H1 (cell line): ENCODE results near the gene TYW1B. TPM values are rescaled to one million over a fixed set of nuclear protein-coding genes. Genes with fewer than 3 reads are reported as not detected.

Experiments
- CTCF ChIA-PET: fragments of 300-600 bp; sonication (Branson Sonifier 250); formaldehyde crosslinking; loops from one replicate; lab custom pipeline; 2021; ENCODE audit not compliant: partially characterized antibody; lab: Charles Lee
- POLR2A ChIA-PET: fragments of 300-600 bp; sonication (Branson Sonifier 250); formaldehyde crosslinking; loops from one replicate; lab custom pipeline; 2021; ENCODE audit warnings: inconsistent platforms; ENCODE audit not compliant: partially characterized antibody; lab: Charles Lee
- DNase-seq, 2 experiments: peaks; one replicate each; pipeline versions ENCODE4 v3.0.0 to v3.0.0-alpha.2; 2010 to 2022; ENCODE audit warnings: low spot score in 2 of 2, low read depth in 1 of 2, mixed read lengths in 1 of 2
- FAIRE-seq: peaks from 2 replicates; lab custom pipeline; 2011; peaks lifted over from hg19 to GRCh38; lab: Jason Lieb, UNC
- H2AFZ ChIP-seq: 2 replicates; pipeline ENCODE4 v1.8.1; 2012; ENCODE audit warnings: low read length, inconsistent platforms
- H2AK5ac ChIP-seq: 2 replicates; pipeline ENCODE4 v1.6.1; 2013; ENCODE audit warnings: low read depth, low read length
- H2BK120ac ChIP-seq: replicated peaks from 2 replicates; pipeline ENCODE3; 2013; ENCODE audit warnings: low read depth, low read length, inconsistent platforms
- H2BK12ac ChIP-seq: 2 replicates; pipeline ENCODE4 v1.6.1; 2013; ENCODE audit warnings: low read depth, low read length
- H2BK15ac ChIP-seq: 2 replicates; pipeline ENCODE4 v1.6.1; 2013; ENCODE audit warnings: low read length
- H2BK20ac ChIP-seq: 2 replicates; pipeline ENCODE4 v1.6.1; 2013; ENCODE audit warnings: low read length
- H2BK5ac ChIP-seq: 2 replicates; pipeline ENCODE4 v1.6.1; 2013; ENCODE audit warnings: low read depth, low read length
- H3K14ac ChIP-seq: 2 replicates; pipeline ENCODE4 v1.6.1; 2013; ENCODE audit warnings: inconsistent platforms; ENCODE audit not compliant: insufficient read length
- H3K18ac ChIP-seq: 2 replicates; pipeline ENCODE4 v1.6.1; 2013; ENCODE audit warnings: low read length; ENCODE audit errors: extremely low read depth
- H3K23ac ChIP-seq: 2 replicates; pipeline ENCODE4 v1.6.1; 2013; ENCODE audit warnings: inconsistent platforms; ENCODE audit not compliant: insufficient read length
- H3K23me2 ChIP-seq: 2 replicates; pipeline ENCODE4 v1.6.1; 2013; ENCODE audit warnings: low read depth, low read length
- H3K27ac ChIP-seq: 2 replicates; pipeline ENCODE4 v1.6.1; 2011; ENCODE audit warnings: low read depth, low read length, inconsistent platforms
- H3K27me3 ChIP-seq, 4 experiments: replicated peaks in 1 of 4; 1 replicate in 1 of 4; 2 replicates in 3 of 4; pipeline versions ENCODE4 v1.6.1 to v1.8.1; 2011 to 2013; ENCODE audit warnings: low read length in 3 of 4, mild to moderate bottlenecking in 3 of 4, inconsistent platforms in 2 of 4, mixed read lengths in 2 of 4, moderate library complexity in 1 of 4; ENCODE audit not compliant: control insufficient read depth in 3 of 4, insufficient read depth in 3 of 4; ENCODE audit errors: extremely low read depth in 1 of 4
- H3K36me3 ChIP-seq, 4 experiments: 2 replicates each; pipeline versions ENCODE4 v1.6.1 to v1.8.1; 2011 to 2013; ENCODE audit warnings: mild to moderate bottlenecking in 4 of 4, low read length in 3 of 4, moderate library complexity in 2 of 4, control low read depth in 1 of 4, inconsistent platforms in 1 of 4; ENCODE audit not compliant: insufficient read depth in 4 of 4, control insufficient read depth in 2 of 4
- H3K4ac ChIP-seq: replicated peaks from 2 replicates; pipeline ENCODE3; 2013; ENCODE audit warnings: low read length, low read depth, mixed read lengths, inconsistent platforms; ENCODE audit not compliant: insufficient read length
- H3K4me1 ChIP-seq, 4 experiments: replicated peaks in 1 of 4; 1 replicate in 1 of 4; 2 replicates in 3 of 4; pipeline versions ENCODE4 v1.6.1 to v1.8.1; 2011 to 2013; ENCODE audit warnings: low read length in 3 of 4, inconsistent platforms in 2 of 4, mixed read lengths in 1 of 4; ENCODE audit not compliant: insufficient read depth in 4 of 4, control insufficient read depth in 3 of 4
- H3K4me2 ChIP-seq, 2 experiments: 2 replicates each; pipeline versions ENCODE4 v1.6.1 to v1.8.1; 2011 to 2013; ENCODE audit warnings: low read depth in 2 of 2, low read length in 2 of 2, control low read depth in 1 of 2, inconsistent platforms in 1 of 2, mild to moderate bottlenecking in 1 of 2; ENCODE audit not compliant: insufficient read depth in 1 of 2
- H3K4me3 ChIP-seq, 4 experiments: fragments of 200-600, 300-600 bp in 1 of 4; sonication (generic), shearing (Covaris generic), sonication (Bioruptor Twin) in 1 of 4; 2 replicates each; pipeline versions ENCODE4 v1.5.1 to v1.8.1; 2011 to 2016; ENCODE audit warnings: low read length in 4 of 4, low read depth in 3 of 4, control low read depth in 2 of 4, inconsistent platforms in 2 of 4, mild to moderate bottlenecking in 2 of 4, mixed read lengths in 1 of 4, moderate library complexity in 1 of 4; ENCODE audit not compliant: insufficient read depth in 2 of 4; ENCODE audit errors: extremely low read depth in 1 of 4
- H3K56ac ChIP-seq: replicated peaks from 2 replicates; pipeline ENCODE3; 2013; ENCODE audit warnings: low read depth, mild to moderate bottlenecking, mixed read lengths, low read length, inconsistent platforms; ENCODE audit not compliant: insufficient read length
- H3K79me1 ChIP-seq: 2 replicates; pipeline ENCODE4 v1.6.1; 2013; ENCODE audit warnings: low read depth, low read length, control low read depth
- H3K79me2 ChIP-seq, 2 experiments: 2 replicates each; pipeline versions ENCODE4 v1.6.1 to v1.8.1; 2012 to 2013; ENCODE audit warnings: low read length in 2 of 2, mild to moderate bottlenecking in 2 of 2, inconsistent platforms in 1 of 2; ENCODE audit not compliant: insufficient read depth in 2 of 2, control insufficient read depth in 1 of 2
- H3K9ac ChIP-seq, 4 experiments: replicated peaks in 1 of 4; 1 replicate in 1 of 4; 2 replicates in 3 of 4; pipeline versions ENCODE4 v1.6.1 to v1.8.1; 2011 to 2013; ENCODE audit warnings: low read depth in 3 of 4, low read length in 3 of 4, control low read depth in 2 of 4, mild to moderate bottlenecking in 2 of 4, moderate library complexity in 2 of 4, inconsistent platforms in 1 of 4; ENCODE audit errors: extremely low read depth in 1 of 4
- H3K9me3 ChIP-seq, 2 experiments: 2 replicates each; pipeline versions ENCODE4 v1.6.1 to v1.8.1; 2012 to 2013; ENCODE audit warnings: mild to moderate bottlenecking in 2 of 2, moderate library complexity in 2 of 2, control low read depth in 1 of 2, inconsistent platforms in 1 of 2, low read depth in 1 of 2, low read length in 1 of 2, mixed read lengths in 1 of 2; ENCODE audit not compliant: insufficient read depth in 2 of 2
- H4K20me1 ChIP-seq, 2 experiments: replicated peaks in 1 of 2; 2 replicates each; pipeline versions ENCODE3 to v1.8.1; 2011 to 2013; ENCODE audit warnings: inconsistent platforms in 2 of 2, low read length in 2 of 2, mild to moderate bottlenecking in 1 of 2; ENCODE audit not compliant: insufficient read depth in 2 of 2, control insufficient read depth in 1 of 2
- H4K5ac ChIP-seq: 2 replicates; pipeline ENCODE4 v1.6.1; 2013; ENCODE audit warnings: low read length, low read depth, mixed read lengths, inconsistent platforms; ENCODE audit not compliant: insufficient read length
- H4K8ac ChIP-seq: 2 replicates; pipeline ENCODE4 v1.8.0; 2013; ENCODE audit warnings: mild to moderate bottlenecking, moderate library complexity, low read length, inconsistent platforms; ENCODE audit not compliant: insufficient read depth; ENCODE audit errors: extremely low read depth
- H4K91ac ChIP-seq: replicated peaks from 2 replicates; pipeline ENCODE3; 2013; ENCODE audit warnings: low read length, mixed read lengths, inconsistent platforms; ENCODE audit not compliant: insufficient read length
- ASH2L ChIP-seq: fragments of 200-600, 300-600 bp; sonication (generic); IDR thresholded peaks from one replicate; pipeline ENCODE4 v1.7.1; 2017; ENCODE audit warnings: low read length
- CTBP2 ChIP-seq: IDR thresholded peaks from 2 replicates; pipeline ENCODE4 v1.7.0; 2011; ENCODE audit warnings: borderline replicate concordance, mild to moderate bottlenecking, moderate library complexity, mixed read lengths, low read length; ENCODE audit not compliant: insufficient read depth, insufficient read length
- GTF2F1 ChIP-seq: IDR thresholded peaks from 2 replicates; pipeline ENCODE4 v1.6.1; 2012; ENCODE audit warnings: low read depth, low read length, improper control_type of control experiment, borderline replicate concordance
- KDM1A ChIP-seq: fragments of 200-600, 300-600 bp; sonication (generic); IDR thresholded peaks from 2 replicates; pipeline ENCODE4 v1.7.1; 2016; ENCODE audit warnings: mild to moderate bottlenecking, low read length, borderline replicate concordance
- RXRA ChIP-seq: IDR thresholded peaks from 2 replicates; pipeline ENCODE4 v1.6.1; 2011; ENCODE audit warnings: low read depth, mild to moderate bottlenecking, low read length, moderate library complexity; ENCODE audit not compliant: insufficient read depth
- SIRT6 ChIP-seq: IDR thresholded peaks from one replicate; pipeline ENCODE4 v1.7.1; 2012; ENCODE audit warnings: low read length, inconsistent platforms
- SIX5 ChIP-seq: IDR thresholded peaks from 2 replicates; pipeline ENCODE4 v1.6.1; 2011; ENCODE audit warnings: mild to moderate bottlenecking, low read depth, low read length
- SUZ12 ChIP-seq: fragments of 200-600 bp; sonication (generic); IDR thresholded peaks from 2 replicates; pipeline ENCODE4 v1.6.1; 2012; ENCODE audit warnings: mild to moderate bottlenecking, inconsistent platforms, low read length, moderate library complexity, mixed read lengths
- TBP ChIP-seq: IDR thresholded peaks from 2 replicates; pipeline ENCODE4 v1.6.1; 2011; ENCODE audit warnings: low read depth, low read length, improper control_type of control experiment
- TEAD4 ChIP-seq: IDR thresholded peaks from 2 replicates; pipeline ENCODE4 v1.6.1; 2012; ENCODE audit warnings: low read depth, low read length, inconsistent platforms, mixed read lengths
- WGBS, 2 experiments: shearing (Covaris generic) in 1 of 2; methylation state at CpG; one replicate each; pipeline versions ENCODE4 v1.1.6 to v1.1.7; 2013 to 2015; ENCODE audit warnings: low lambda C conversion rate in 2 of 2, mixed read lengths in 2 of 2, inconsistent platforms in 1 of 2, low coverage in 1 of 2, missing lambda C conversion rate in 1 of 2; ENCODE audit not compliant: insufficient replicate concordance in 2 of 2, insufficient coverage in 1 of 2, insufficient read length in 1 of 2; ENCODE audit errors: extremely low coverage in 1 of 2, missing lambda C conversion rate in 1 of 2; 5-methylcytosine and 5-hydroxymethylcytosine counted together
- polyA plus RNA-seq, 7 experiments: library from polyadenylated mRNA; depleted of rRNA in 3 of 7; stranded (reverse) in 5 of 7; unstranded in 2 of 7; fragments of >200 nt in 5 of 7; fragments of 200-250 nt in 2 of 7; gene quantifications; 1 replicate in 5 of 7; 2 replicates in 1 of 7; 4 replicates in 1 of 7; pipeline versions ENCODE4 v1.2.1 to v1.2.3, GENCODE V29; 2011 to 2013; ENCODE audit warnings: missing spikeins in 2 of 7, mixed read lengths in 2 of 7
- total RNA-seq: library from RNA; stranded (reverse); fragmentation: NEBNext Ultra II Directional; extraction: Animal tissue kit (Norgen Biotek cat#: 25700); gene quantifications from 2 replicates; pipeline ENCODE4 v1.2.1, GENCODE V29; 2021
- TF ChIP-seq, protein P1 (sequence below): IDR thresholded peaks from 2 replicates; pipeline ENCODE4 v1.6.1; 2012; ENCODE audit warnings: inconsistent platforms
- TF ChIP-seq, protein P2 (sequence below): IDR thresholded peaks from 2 replicates; pipeline ENCODE4 v1.6.1; 2012; ENCODE audit warnings: low read length, inconsistent platforms

The TYW1B gene
- total and polyA plus RNA-seq, 2 of the 8 experiments (the other 6 are each of a cell fraction or from before 2014, with no cell fraction given) = 6.8 to 12.6 TPM

DNA sequence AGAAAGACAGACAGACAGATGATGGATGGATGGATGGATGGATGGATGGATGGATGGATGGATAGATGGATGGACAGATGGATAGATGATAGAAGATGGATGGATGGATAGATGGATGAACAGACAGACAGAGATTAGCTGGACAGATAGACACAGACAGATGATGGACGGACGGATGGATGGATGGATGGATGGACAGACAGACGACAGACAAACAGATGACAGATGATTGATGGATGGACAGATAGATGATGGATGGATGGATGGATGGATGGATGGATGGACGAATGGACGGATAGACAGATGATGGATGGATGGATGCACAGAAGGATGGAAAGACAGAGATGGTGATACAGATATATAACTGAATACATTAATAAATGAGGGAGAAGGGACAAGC, 224.9 kb downstream of the TYW1B start:
- no peak overlapping the region for H2AFZ ChIP-seq
- H3K4me2 ChIP-seq = no peak overlapping the region
- no peaks in the 10 kb centered on the region for H3K9me3 ChIP-seq
- H4K91ac ChIP-seq = no peak overlapping the region
- H3K56ac ChIP-seq = no peak overlapping the region
- H3K23ac ChIP-seq = no peak overlapping the region
- H3K4ac ChIP-seq = no peak overlapping the region
- FAIRE-seq (no peak), DNase-seq (no peak)
- peaks cover 3% of the 10 kb centered on the region; the same call in 1 of the 2 replicates for H3K23me2 ChIP-seq
- H2BK5ac ChIP-seq = no peak overlapping the region
- peaks cover 0 to 2% of the 10 kb centered on the region in 2 experiments for H4K20me1 ChIP-seq
- H2BK15ac ChIP-seq = no peak overlapping the region
- no peaks in the 10 kb centered on the region for H3K27me3 ChIP-seq
- no peaks in the 10 kb centered on the region for H3K36me3 ChIP-seq
- H2BK12ac ChIP-seq = no peak overlapping the region
- ChIA-PET CTCF (no interaction called here), POLR2A (no interaction called here)
- no peak overlapping the region for H3K14ac ChIP-seq
- WGBS, 2 experiments = 88% methylated on average over 5 of the region's 5 CpGs; no CpG with 5 or more reads in 1 of the 2 experiments
- H2AK5ac ChIP-seq = no peak overlapping the region
- no peak overlapping the region for H4K5ac ChIP-seq
- H3K4me3 ChIP-seq = no peak overlapping the region
- H2BK120ac ChIP-seq = no peak overlapping the region
- no peak overlapping the region for H3K18ac ChIP-seq
- no peak overlapping the region for H3K27ac ChIP-seq
- no peaks in the 10 kb centered on the region for H3K79me2 ChIP-seq
- H2BK20ac ChIP-seq = no peak overlapping the region
- H3K4me1 ChIP-seq = no peaks in the 10 kb centered on the region
- no peak overlapping the region for H3K9ac ChIP-seq
- H3K79me1 ChIP-seq = no peaks in the 10 kb centered on the region
- H4K8ac ChIP-seq = no peak overlapping the region
- TF ChIP-seq SIX5 (no peak), CTBP2 (no peak), RXRA (no peak), GTF2F1 (no peak), ASH2L (no peak), TEAD4 (no peak), SIRT6 (no peak), TBP (no peak), KDM1A (no peak), SUZ12 (no peak)
- TF ChIP-seq, protein P1, sequence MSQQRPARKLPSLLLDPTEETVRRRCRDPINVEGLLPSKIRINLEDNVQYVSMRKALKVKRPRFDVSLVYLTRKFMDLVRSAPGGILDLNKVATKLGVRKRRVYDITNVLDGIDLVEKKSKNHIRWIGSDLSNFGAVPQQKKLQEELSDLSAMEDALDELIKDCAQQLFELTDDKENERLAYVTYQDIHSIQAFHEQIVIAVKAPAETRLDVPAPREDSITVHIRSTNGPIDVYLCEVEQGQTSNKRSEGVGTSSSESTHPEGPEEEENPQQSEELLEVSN = no peak
- TF ChIP-seq, protein P2, sequence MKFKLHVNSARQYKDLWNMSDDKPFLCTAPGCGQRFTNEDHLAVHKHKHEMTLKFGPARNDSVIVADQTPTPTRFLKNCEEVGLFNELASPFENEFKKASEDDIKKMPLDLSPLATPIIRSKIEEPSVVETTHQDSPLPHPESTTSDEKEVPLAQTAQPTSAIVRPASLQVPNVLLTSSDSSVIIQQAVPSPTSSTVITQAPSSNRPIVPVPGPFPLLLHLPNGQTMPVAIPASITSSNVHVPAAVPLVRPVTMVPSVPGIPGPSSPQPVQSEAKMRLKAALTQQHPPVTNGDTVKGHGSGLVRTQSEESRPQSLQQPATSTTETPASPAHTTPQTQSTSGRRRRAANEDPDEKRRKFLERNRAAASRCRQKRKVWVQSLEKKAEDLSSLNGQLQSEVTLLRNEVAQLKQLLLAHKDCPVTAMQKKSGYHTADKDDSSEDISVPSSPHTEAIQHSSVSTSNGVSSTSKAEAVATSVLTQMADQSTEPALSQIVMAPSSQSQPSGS = no peak
